ENCODE results near the gene LIPJ.

The LIPJ gene

DNA sequence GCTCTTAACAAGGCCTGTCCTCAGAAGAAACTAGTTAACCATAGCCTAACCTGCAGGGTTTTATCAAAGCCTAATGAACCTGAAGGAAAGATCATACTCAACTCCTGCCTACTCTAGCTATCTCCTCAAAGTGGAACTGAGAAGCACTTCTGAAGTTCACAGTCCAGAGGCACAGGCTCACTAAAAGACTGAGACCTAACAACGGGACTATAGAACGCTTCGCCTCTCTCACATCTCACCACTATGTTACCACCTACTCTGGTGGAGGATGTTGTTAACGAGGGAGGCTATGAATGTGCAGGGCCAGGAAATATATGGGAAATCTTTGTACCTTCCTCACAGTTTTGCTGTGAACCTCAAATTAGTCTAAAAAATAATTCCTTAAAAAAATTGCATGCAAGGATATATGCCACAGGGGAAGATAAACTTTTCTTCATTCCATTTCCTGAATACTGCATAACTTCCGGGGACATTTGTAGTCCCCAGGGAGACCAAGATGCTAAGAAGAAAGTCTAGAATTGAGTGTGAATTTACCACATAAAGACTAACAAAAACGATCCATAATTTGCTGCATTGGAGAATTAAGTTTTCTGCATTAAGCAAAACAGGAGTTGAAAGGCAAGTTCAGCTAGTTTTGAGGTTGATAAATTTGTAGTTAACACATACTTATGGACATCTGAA lies 21.6 kb downstream of the LIPJ start:
- no peak for DNase-seq

DNA sequence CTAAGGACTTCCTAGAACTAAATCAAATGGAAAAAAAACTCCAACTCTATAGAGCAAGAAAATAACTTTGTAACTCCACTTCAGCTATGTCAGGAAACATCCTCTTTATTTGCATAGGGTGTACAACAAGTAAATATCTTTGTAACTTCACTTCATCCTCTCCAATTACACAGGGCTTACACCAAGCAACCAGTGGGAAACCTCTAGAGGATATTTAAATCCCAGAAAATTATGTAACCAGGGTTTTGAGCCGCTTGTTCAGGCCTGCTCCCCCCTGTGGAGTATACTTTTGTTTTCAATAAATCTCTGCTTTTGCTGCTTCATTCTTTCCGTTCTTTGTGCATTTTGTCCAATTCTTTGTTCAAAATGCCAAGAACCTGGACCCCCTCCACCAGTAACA lies 22.2 kb downstream of the LIPJ start:
- DNase-seq = no peak

DNA sequence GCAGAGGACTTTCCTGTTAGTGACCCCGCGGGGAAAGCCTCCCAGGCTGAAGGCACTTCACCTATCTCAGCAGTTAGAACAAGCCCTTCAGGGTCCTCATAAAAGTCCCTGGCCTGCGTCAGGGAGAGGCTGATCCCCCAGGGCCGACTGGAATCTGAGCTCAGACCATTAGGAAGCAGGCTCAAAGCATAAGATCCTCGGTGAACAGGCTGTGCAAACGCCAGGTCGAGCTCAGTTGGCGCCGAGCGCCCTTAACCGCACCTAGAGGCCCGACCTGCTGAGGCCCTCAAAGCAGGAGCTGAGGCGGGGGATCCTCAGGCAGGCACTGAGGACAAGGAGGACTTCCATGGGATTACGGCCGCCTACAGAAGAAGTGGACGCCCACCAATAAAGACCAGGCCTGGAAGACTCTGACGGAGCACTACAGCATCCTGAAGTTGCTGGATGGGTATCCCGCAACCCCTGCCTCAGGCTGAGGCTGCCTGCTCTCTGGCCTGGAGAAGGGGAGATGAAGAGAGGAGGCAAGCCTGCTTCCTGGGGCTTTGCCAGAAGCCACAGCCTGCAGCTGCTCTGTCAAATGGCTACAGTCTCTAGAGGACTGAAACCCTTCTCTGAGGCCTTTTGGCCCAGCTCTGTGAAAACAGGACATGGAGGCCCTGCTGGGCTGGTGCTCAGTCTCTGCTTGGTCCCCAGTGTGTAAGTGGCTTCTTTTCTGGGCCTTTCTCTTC lies 29.9 kb downstream of the LIPJ start:
- no peak for DNase-seq

DNA sequence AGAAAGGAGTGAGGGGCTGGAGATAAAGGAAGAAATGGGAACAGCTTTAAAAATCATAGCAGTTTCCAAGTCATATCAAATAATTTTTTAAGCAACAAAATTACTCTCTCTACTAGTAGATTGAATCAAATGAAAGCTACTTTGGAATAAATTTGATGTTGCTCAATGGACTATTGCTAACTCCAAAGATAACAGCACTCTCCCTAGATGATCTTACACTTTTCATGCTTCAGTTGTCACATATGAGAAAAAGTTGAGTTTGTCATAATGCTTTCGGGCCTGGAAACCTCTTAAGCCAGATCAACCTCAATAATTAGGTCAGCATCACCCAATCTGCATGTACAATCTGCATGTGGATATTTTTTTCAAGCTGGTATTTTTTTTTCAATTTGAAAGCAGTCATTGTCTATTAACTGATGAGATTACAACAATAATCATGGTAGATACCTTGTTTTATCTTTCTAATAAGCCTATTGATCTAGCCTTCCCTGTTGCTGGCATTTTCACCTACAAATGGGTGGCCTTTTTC lies 31.3 kb downstream of the LIPJ start:
- DNase-seq = no peak

DNA sequence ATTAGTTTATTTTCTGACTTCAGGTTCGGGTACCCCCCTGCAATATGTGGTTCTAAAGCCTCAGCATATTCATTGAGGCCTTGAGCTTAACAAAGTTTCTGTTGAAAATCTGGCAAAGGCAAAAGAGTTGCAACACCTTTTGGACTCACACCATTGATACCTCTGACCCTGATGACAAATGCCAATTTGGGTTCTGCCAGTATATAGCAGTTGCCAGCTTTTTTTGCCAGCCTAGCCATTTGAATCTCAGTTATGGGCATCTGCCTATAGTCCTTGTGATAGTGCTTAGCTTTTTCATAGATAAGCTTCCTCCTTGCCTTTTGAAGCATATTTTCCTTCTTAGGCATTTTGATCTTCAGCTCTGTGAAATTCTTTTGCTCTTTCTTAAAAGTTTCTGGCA lies 31.9 kb downstream of the LIPJ start:
- DNase-seq = no peak

DNA sequence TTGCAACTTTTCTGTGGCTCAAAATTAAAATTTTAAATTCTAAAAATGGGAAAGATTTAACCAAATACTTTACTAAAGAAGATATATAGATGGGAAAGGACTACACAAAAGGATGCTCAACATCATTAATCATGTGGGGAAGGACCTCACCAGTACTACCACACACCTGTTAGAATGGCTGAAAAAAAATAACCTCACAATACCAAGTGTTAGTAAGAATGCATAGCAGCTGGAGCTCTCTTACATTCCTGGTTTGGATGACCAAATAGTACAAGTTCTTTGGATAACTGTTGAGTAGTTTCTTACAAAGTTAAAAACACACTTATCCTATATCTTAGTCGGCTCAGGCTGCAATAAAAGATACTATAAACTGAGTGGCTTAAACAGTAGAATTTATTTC lies 33.9 kb downstream of the LIPJ start:
- DNase-seq = no peak

DNA sequence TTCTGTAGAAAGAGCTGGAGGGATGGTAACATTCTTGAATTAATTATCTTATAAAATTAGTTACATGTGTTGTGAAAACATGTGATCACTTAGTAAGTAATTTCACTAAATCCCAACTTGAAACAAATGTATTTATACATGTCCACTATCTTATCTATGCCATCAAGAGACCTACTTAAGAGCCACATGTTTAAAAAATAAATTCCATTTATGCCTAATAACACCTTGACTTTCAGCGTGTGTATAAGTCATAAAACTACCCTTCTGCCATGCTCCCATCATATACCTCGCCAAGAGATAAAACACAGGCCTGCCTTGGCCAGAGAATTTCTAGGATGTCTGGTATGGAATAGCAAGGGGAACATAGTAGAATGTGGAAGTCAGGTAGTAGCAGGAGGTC lies 37.3 kb downstream of the LIPJ start:
- DNase-seq = no peak

DNA sequence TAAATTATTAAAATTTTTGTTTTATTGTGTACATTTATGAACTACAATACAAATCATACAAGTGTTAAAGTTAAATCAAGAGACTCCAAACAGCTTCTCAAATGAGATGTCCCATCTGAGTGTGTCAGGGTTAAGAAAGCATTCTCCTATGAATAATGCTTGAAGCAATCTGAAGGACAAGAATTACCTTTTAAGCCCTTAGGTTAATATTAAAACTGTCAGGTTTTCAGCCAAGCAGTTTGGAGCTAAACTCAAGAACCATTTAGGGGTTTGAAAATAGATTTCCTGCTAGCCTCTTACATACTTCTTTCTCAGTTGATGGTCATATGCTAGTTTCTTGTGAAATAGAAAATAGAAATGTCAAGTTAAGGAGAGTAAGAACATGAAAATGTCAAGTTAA lies 38.3 kb downstream of the LIPJ start:
- DNase-seq = no peak

DNA sequence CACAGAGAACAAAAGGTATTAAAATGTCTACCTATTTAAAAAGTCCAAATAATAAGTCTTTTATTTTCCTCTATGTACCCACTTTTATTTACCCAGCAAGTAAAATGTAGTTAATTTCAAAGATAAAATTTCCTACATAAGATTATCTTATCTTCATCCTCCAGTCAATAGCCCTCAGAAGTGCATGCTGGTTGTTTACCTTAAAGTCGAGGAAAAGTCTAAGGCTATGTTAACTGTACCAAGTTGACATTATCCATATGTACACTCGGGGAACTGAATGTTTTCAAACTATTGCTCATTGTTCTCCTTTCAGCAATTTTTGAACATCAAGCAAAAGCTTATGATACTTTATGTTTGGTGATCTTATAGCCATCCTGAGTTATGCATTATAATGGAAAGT lies 53.6 kb downstream of the LIPJ start:
- no peak for DNase-seq

DNA sequence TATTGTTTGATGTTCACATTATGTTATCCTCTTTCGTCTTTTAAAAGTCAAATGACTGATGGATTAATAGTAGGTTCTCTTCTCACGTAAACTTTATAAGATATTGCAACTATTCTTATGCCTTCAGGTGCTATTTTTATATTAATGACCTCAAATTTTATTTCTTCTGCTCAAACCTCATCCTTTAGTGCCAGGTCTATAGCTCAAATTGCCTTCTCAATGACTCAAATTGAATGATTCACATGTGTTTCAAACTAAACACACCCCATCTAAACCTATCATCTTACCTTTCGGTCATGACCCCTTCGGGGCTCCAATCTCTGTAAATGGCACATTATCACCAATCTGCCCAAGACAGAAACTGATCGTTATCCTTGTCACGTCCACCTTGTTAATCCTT lies 55.6 kb downstream of the LIPJ start:
- DNase-seq = no peak

DNA sequence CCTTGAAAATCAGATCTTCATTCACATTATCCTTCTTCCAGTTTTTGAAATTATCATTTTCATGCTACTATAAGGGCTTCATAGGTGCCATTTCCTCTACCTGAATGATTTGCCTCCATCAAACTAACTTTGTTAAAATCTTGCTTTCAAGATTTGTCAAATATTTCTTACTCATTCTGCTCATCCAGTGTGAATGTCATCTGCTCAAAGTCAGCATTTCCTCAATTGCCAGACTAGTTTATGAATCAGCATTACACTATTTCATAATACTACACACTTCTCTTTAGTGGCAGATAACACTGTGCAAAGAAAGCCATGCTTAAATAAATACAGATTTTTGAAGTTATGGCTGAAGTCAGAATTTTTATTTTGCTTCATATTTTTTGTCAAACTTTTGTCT lies 56.4 kb downstream of the LIPJ start:
- DNase-seq = no peak

DNA sequence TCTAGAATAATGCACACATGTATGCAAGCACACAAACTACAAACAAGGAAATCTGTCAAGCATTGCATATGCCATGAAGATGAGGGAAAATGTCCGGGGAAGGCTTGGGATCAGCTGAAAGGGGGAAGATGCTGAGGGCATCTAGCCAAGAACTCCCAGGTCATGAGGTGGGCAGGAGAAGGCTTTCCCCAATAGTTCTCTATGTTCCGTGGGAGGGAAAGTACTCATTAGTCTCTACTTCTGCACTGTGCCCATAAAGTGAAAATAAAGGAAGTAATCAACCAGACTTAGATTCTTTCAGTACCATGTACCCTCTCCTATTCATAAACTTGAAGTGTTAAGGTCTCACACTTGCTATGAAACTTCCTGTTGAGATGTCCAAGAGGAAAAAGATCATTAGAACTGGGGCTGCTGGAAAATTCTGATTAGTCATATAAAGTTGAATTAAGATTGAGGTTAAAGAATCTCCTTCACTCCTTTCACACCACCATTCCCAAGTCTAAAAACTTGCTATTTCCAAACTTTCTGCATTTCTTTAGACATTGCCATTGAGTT lies 60.6 kb downstream of the LIPJ start:
- no peak for DNase-seq

DNA sequence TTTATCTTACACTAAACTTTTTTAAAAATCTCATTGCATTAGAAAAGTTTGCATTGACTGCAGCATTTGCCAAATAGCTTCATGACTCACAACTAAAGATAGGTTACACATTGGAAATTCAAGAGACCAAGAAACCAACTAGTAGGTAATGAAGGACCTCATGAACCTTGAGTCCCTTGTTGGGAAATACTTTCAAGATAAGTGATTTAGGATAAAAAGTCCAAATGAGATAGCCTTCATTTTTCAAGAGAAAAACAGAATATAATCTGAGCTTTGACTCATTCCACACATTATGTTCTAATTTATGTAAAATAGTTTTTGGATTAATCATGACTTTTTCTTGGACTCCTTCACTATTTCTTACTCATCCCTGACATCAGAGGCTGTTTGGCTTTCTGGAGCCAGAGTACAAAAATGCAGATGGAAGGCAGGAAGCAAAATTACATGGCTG lies 64.6 kb downstream of the LIPJ start:
- DNase-seq = no peak

DNA sequence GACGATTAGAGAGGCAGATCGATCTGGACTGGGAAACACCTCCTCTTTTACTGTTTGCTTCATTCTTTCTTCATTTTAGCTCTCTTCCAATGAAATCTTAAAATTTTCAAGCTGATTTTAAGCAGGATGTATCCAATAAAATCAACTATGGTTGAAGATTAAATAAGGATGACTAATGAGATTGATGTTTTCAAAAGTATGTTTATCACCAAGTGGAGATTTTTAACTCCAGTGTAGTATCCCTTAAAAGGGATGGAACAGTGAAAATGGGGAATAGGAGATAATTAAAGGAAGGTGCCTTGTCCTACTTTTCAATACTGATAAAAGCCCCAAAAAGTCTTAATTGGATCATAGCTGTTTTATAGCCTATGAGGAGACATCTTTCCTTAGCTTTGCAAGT lies 66.1 kb downstream of the LIPJ start:
- no peak for DNase-seq
